GM18867 (cell line): ENCODE measurements around the gene BMP2.

Source experiments
- ATAC-seq: cut with Tn5 transposase; IDR thresholded peaks from one replicate; pipeline ENCODE4 v1.9.1; 2021; ENCODE audit warnings: mild to moderate bottlenecking, moderate library complexity; ENCODE audit not compliant: unreplicated experiment

BMP2 gene

DNA sequence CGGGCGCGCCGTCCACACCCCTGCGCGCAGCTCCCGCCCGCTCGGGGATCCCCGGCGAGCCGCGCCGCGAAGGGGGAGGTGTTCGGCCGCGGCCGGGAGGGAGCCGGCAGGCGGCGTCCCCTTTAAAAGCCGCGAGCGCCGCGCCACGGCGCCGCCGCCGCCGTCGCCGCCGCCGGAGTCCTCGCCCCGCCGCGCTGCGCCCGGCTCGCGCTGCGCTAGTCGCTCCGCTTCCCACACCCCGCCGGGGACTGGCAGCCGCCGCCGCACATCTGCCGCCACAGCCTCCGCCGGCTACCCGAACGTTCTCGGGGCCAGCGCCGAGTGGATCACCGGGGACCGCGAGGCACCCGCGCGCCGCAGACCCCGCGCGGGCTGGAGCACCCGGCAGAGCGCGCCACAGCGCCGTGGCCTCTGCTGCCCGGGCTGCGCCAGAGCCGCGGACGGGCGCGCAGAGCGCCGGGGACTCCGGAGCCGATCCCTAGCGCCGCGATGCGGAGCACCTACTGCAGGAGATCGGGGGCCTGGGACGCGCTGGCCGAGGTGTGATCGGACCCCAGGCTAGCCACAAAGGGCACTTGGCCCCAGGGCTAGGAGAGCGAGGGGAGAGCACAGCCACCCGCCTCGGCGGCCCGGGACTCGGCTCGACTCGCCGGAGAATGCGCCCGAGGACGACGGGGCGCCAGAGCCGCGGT lies at the start of gene BMP2:
TSS of gene BMP2 (plus strand) at position 151 of the 692 bp plus-strand sequence. CDS start 2,441 bp downstream, outside the sequence.
- ATAC-seq = peak; percentile 70

DNA sequence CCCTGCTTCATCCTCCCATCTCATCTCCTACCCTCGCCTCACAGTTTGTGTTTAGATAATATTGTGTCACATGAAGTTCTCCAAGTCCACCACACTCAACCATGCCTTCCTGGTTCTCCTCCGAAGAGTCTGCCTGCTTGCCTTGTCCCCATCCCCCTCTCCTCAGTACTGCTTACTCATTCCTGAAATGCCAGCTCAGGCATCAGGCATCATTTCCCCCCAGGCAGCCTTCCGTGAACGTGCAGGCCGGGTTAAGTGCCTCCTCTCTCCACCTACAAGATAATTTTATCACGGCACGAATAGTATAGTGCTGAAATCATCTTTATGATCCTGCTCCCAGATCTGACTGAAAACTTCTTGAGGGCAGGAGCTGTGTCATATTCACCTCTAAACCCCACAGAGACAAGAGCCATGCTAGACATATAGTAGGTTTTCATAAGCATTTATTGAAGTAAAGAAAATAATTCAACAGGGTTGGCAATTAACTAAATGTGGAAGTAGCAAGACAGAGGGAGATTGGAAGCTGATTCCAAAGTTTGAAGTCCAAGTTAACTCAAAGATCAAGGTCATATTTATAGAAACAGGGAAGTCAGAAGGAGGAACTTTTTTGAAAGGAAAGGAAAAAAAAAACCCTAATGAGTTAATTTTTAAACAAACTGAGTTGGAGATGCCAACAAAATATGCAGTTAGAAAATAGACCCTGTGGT lies 48.7 kb upstream of the BMP2 start:
- no peak for ATAC-seq

DNA sequence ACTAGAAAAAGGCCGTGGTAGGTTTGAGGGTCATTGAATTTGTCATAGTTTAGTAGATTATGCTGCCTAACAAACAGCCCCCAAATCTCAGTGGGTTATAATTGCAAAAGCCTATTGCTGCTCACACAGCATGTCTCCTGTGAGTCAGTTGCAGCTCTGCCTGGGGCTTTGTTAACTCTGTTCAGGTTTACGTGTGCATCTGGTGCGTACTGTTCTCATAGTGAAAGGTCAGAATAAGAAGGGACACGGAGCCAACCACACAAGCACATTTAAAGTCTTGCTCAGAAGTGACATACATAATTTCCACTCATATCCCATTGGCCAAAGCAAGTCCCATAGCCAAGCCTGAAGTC lies 48.1 kb upstream of the BMP2 start:
- no peak for ATAC-seq

DNA sequence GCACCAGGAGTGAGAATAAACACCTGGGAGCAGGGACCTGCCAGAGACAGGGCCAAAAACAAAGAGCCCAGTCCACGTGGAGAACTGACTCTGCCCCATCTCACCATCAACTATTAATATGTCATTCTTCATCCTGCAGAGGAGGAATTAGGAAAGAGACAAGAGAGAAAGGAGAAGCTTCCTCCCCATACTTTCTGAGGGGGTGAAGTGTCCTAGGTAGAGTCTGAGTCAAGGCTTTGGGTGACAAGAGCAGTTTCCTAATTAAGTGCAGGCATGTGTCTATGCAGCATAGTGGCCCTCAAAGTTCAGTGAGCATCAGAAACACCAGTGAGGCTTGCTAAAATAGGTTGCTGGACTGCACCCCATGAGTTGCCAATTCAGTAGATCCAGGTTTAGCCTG lies 40.7 kb upstream of the BMP2 start:
- ATAC-seq = no peak

DNA sequence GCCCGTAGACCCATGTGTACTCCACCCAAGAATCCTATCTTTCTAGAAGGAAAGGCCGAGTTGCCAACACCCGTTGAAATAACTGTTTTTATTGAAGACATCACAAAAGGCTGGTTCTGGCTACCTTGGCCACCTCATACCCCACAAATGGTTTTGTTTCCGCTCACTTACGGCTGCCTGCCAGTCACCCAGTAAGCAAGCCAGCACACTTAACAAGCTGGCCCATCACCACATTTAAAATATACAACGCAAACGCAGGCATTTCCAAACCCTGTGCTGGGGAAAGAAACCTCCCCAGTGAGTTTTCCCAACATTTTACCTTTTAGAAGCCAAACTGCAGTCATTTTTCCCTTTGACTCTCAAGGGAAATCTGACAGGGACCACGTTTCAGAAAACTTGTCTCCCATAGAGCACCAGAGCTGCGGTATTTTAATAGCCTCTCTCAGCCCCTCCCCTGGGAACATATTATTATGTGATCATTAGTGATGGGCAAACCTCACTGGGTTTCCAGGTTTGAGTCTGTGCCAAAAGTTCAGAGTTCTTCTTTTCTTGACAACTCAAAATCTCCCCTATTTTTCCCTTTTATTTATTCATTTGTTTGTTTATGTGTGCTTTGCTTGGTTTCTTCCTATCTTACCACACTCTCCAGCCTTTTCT lies 36.7 kb upstream of the BMP2 start:
- no peak for ATAC-seq

DNA sequence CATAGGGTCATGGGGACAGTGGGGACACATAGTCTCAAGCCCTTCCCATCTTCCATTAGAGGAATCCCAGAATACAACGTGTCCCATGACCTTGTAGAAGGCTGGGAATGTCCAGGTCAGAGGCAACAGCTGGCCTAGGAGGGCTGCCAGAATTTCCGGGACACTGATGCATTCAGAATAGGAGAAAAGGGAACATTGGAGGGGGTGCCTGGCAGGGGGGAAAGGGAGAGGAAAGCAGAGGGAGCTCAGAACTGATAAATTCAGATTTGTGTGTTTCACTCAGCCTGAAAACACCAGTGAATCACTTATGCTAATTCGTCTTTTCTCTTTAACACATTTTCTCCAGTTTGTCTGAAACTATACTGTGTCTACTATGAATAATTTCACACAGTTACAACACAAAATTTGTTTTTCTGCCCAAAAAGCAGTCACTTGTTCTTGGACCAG lies 35.5 kb upstream of the BMP2 start:
- ATAC-seq = no peak

DNA sequence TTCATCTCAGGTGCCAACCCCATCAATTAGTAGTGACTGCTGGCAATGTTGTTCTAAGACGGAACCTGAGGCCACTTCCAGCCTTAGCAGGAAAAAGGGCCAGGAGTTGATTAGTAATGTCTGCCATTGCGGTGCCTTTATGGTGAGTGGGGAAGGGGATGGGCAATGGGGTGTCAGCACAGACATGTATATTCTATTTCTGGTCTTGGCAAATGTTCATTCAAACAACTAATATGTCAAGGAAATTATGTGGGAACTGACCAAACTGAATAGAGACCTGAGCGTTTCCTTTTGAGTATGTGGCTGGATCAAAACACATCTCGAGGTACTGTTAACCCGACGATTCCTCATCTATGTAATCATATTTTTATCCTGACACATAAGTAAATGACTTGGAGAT lies 34.6 kb upstream of the BMP2 start:
- ATAC-seq = no peak

DNA sequence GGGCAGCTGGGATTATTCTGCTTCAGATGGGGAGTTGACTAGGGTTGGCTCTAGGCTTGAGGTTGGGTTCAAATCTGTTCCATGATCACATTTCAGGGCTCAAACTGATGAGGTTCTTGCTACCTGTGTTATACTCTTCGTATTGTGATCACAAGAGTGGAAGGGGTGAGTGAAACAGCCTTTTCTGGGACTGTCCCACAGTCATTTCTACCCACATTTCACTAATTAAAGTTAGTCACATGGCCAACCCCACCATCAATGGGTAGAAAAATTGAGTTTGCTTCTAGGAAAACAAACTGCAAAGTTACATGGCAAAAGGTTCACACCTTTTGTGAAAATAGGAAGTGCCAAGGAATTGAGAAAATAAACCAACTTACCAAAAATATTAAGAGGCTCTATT lies 33.5 kb upstream of the BMP2 start:
- no peak for ATAC-seq

DNA sequence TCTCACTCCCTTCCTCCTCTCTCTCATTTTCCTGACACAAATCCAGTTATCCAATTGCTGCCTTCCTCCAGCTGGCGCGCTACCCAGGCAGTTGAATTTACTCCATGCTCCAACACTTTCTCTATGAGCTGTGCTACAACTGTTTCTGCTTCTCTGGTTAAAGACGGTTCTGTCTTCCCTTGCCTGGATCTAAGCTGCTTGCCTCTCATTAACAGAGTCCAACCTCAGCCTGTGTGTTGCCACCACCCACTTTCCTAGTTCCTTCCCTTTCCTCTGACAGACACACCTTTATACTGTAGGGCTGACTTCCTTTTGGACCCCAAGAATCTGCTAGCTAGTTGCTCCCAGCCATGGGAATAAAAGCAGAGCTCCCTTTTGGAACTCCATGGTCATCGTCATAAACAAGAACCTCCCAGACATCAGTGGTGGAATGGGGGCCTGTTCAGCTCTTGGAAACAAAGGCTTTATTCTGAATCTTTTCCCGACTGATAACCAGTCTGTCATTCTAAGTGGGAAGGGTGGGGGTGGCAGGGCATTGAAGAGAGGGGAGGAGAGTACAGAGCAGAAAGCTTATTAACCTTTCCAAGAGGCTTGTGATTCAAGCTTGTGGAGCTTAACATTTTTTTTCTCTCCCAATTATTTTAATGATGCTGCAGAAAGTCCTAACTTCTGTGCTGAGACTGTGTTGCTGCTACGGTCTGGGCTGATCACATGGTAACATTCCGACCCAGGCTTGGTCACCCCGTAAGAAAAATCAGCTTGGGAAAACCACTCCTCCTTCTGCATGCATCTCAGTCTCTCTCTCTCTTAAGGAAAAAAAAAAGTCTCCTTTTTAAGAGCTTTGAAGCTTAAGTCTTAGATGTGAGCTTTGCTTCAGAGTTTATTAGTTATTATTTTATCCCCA lies 31.3 kb upstream of the BMP2 start:
- no peak for ATAC-seq

DNA sequence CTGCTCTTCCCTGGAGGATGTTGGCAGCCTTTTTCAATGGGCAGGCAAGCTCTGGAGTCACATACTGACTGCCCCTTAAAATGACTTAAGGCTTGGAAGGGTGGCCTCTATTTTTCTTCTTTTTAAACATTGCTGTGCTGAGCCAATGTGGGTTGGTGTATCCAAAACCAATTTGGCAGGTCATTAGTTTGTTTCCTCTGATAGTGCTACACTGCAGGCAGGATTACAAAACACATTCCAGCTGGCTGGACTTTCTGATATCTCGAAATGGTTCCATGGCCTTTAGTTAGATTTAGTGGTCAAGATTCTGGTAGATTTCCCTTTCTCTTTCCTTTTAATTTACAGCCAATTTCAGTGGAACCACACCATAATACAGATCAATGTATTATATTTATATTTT lies 28.1 kb upstream of the BMP2 start:
- no peak for ATAC-seq

DNA sequence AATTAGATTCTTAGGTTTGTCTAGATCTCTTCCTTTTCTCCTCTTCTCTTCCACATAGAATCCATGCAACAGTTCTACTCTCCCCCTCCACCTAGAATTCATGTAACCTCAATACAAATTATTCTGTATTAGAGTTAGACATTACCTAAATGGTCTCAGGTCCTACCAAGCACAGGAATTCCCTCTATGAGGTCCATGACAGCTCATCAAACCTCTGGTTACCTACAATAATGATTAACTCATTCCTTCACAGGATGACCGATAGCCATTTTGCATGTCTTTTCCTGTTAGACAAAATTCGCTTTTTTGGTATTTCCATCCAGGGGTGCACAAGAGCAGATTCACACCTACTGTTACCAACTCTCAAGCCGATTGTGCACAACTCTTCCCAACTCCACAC lies 27.4 kb upstream of the BMP2 start:
- ATAC-seq = no peak

DNA sequence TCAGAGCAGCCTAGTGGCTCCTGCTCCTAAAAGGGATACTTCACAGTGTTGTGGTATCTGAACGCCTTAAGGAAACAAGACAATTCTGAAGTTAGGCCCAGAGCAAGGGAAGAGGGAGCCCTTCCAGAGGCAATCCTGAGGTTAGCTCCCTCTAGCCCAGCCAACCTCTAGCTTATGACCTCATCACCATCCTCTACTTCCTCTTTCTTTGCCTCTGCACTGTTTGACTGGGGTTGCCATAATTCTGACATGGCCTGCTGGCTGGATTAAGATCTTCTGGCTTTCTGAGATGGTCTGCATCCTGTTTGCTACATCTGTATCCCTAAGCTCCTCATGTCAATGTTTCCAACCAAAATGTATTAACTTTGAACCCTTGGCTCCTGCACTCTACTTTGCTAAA lies 23.3 kb upstream of the BMP2 start:
- ATAC-seq = no peak

DNA sequence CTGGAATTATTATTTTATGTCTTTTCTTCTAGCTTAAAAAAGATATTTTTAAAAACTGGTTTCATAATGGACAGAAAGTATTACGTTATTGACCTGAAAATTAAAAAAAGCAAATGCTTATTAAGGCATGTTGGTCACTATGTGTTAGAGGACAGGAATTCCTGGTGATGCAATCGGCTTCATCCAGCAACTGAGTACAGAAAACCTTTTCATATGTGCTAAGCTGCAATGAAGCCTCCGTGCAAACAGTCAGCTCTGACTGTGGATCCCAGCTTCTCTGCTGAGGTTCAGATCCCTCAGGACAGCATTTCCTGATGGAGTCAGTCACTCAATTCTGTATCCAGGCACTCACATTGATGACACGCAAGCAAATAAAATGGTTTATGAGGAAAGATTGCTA lies 22.7 kb upstream of the BMP2 start:
- no peak for ATAC-seq

DNA sequence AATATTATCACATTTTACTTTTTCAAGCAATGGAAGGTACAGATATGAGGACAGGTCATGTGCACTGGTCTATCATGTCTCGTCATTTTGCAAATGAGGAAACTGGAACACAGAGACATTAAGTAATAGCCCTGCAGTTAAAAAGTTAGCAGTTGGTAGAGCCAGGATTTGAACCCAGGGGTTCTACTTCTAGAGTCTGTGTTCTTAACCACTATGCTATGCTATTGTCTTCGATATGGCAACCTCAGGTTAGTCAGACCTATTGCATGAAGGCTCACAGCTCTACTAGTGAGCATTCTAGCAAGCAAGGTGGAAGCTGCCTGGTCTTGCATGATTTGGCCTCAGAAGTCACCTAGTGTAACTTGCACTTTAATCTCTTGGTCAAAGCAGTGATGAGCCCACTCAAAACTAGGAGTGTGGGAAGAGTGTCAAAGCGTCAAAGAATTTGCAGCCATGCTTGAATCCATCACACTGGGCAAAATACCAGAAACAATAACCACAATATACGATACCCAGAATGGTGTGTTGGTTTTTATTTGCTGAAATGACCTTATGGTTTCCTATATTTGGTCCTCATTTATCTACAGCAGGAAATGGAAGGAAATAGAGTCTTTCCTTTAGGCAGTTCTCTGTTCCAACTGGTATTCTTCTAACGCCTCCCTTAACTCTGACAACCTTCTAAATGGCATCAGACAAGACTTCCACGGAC lies 20.4 kb upstream of the BMP2 start:
- no peak for ATAC-seq

DNA sequence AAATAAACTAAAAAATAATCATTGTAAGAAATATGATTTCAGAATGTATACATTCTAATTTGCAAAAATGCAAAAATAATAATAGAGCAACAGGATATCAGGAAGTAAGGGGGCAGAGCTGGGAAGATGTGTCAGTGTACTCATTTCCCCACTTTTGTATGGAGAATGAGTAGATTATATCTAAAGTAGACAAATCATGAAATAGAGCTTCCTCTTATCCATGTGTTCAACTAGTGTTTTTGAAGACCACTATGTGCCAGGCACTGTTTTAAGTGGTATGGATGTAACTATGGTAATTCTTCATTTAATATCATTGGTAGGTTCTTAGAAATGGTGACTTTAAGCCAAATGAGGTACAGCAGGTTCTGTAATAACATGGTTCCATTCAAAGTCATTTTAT lies 17.0 kb upstream of the BMP2 start:
- no peak for ATAC-seq

DNA sequence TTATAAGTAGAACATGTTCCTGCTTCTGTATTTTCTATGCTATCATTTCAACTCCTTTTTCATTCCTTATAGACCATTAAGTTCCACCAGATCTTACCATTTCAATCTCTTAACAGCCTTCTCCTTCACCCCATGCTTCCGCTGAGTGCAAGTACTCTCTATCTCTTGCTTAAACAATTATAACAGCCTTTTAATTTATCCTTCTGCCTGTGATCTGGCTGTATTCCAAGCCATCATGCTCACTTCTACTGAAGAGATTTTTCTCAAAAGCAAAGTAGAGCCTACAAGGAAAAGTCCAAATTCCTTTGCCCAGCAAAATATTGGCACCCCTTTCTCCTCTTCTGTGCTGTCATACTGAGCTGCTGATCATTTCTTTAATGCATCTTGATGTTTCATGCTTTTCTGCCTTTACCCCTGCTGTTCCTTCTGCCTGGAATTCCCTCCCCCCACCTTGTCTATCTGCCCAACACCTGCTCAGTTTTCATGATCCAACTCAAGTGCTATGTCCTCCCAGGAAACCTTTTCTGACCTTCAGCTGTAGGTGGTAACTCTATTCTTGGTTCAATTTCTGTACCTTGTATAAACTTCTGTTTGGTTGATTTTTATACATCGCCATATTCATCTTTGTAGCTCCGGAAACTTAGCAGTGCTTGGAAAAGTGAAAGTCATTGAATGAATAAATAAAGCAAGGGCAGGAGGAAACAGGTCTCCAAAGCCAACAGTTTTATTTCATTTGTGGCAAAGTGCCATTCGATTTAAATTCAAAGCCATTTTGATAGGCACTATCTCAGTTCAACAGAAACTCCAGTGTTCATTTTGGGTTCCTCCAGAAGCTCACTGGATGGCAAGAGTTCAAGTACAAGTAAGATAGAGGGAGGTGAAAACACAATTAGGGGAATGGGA lies 10.5 kb upstream of the BMP2 start:
- no peak for ATAC-seq

DNA sequence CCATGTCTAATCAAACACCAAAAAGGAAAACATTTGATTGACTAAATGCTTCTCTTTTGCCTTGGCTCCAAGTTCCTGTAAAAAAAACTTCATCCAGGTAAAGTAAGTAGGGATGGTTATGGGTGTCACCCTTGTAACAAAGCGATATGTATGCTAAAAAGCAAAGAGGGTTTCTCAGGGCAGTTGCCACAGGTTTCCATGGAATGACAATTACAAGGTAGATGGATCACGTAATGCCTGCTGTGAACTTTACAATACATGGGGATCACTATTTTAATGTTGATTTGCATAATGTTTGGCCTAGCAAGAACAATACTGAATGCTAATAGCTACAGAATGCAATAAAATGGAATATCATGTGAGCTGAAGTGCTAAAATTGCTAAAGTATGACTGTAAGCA lies 2.9 kb upstream of the BMP2 start:
- no peak for ATAC-seq

DNA sequence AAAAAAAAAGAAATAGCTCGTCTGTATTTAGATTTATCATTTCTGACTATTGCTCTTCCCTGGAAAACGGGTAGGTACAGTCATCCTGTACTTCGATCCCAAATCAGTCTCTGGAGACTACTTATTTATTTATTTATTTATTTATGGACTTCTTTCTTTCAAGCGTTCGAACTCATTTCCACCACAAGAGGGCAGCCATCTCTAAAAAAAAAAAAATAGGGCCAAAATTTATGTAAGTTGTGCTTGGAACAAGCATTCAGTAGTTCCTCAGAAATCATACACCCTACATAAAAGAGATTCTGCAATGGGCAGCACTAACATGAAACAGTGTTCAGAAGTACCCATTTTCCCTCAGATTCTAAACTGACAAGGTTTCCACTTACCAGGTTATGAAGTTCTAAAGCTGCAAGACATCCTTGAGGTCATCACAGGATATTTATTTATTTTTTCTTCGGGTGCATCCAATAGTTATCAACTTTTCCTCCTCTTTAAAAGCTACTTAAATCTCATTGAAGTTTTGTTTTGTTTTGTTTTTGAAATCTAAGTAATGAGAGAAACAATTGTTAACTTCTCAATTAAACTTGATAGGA lies 1.9 kb upstream of the BMP2 start:
- no peak for ATAC-seq

DNA sequence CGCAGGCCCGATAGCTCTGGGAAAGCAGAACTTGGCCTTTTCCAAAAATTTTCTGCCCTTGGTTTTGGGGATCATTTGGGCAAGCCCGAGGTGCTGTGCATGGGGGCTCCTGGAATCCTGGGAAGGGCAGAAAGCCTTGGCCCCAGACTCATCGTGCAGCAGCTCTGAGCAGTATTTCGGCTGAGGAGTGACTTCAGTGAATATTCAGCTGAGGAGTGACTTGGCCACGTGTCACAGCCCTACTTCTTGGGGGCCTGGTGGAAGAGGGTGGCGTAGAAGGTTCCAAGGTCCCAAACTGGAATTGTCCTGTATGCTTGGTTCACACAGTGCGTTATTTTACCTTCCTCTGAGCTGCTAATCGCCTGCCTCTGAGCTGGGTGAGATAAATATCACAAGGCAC lies 1.1 kb upstream of the BMP2 start:
- ATAC-seq = no peak
